ENCODE results near the gene MPHOSPH9.

Gene MPHOSPH9

GRCh38 chr12:123132951-123133619 lies 99.9 kb downstream of the MPHOSPH9 start:
- H3K4me3 ChIP-seq (ENCODE audit: low read depth, low read length), result no peak overlapping the region
- TF ChIP-seq CTCF (IDR thresholded peaks at IDR 0.05; ENCODE audit: borderline replicate concordance, insufficient read depth, low read depth, low read length), result no peak

- H3K4me3 ChIP-seq (ENCODE audit: low read depth, low read length), result no peak overlapping the region
- no peak for TF ChIP-seq CTCF (IDR thresholded peaks at IDR 0.05; ENCODE audit: borderline replicate concordance, insufficient read depth, low read depth, low read length)
Observed at GRCh38 chr12:123131879-123132402, 101.0 kb downstream of the MPHOSPH9 start.

GRCh38 chr12:123131291-123131832 lies 101.6 kb downstream of the MPHOSPH9 start:
- H3K4me3 ChIP-seq (ENCODE audit: low read depth, low read length), result no peak overlapping the region
- no peak for TF ChIP-seq CTCF (IDR thresholded peaks at IDR 0.05; ENCODE audit: borderline replicate concordance, insufficient read depth, low read depth, low read length)

GRCh38 chr12:123129621-123130020 lies 103.3 kb downstream of the MPHOSPH9 start:
- no peak for TF ChIP-seq CTCF (IDR thresholded peaks at IDR 0.05; ENCODE audit: borderline replicate concordance, insufficient read depth, low read depth, low read length)
- H3K4me3 ChIP-seq (ENCODE audit: low read depth, low read length), result no peak overlapping the region

- H3K4me3 ChIP-seq (ENCODE audit: low read depth, low read length), result no peak overlapping the region
- TF ChIP-seq CTCF (IDR thresholded peaks at IDR 0.05; ENCODE audit: borderline replicate concordance, insufficient read depth, low read depth, low read length), result no peak
Observed at GRCh38 chr12:123127182-123127495, 105.8 kb downstream of the MPHOSPH9 start.

GRCh38 chr12:123126294-123127181 lies 106.4 kb downstream of the MPHOSPH9 start:
- no peak overlapping the region for H3K4me3 ChIP-seq (ENCODE audit: low read depth, low read length)
- no peak for TF ChIP-seq CTCF (IDR thresholded peaks at IDR 0.05; ENCODE audit: borderline replicate concordance, insufficient read depth, low read depth, low read length)

All from GM12875 (cell line).